ENCODE data around the gene XG.
A peak's percentile ranks its signal among the peaks of the same experiment; 100 is the strongest.
"Not testable (repeated sequence)": the region's sequence is repeated elsewhere in the genome, so short reads cannot be mapped to it uniquely, and the experiment has no call there.

XG gene

GRCh38 chrX:2796808-2797207 is 45.0 kb downstream of the XG start:
- H3K36me3 ChIP-seq (ENCODE audit: control insufficient read depth, insufficient read depth, low read length); H3K9ac ChIP-seq (ENCODE audit: low read length); H3K27me3 ChIP-seq (ENCODE audit: control insufficient read depth, insufficient read depth, low read length); H3K27ac ChIP-seq (ENCODE audit: low read depth, low read length); H3K4me3 ChIP-seq (ENCODE audit: low read depth, low read length); H3K9me3 ChIP-seq (ENCODE audit: control insufficient read depth, insufficient read depth, low read depth, low read length): not testable (repeated sequence)
- H3K4me1 ChIP-seq (ENCODE audit: control insufficient read depth, insufficient read depth, low read length) = peaks cover 43% of the 10 kb centered on the region

- no peaks in the 10 kb centered on the region for H3K36me3 ChIP-seq (ENCODE audit: control insufficient read depth, insufficient read depth, low read length)
- H3K9me3 ChIP-seq (ENCODE audit: control insufficient read depth, insufficient read depth, low read depth, low read length) = no peaks in the 10 kb centered on the region
- peaks cover 39% of the 10 kb centered on the region for H3K4me1 ChIP-seq (ENCODE audit: control insufficient read depth, insufficient read depth, low read length)
- peak overlapping the region; percentile 81 for H3K27ac ChIP-seq (ENCODE audit: low read depth, low read length)
- no peaks in the 10 kb centered on the region for H3K27me3 ChIP-seq (ENCODE audit: control insufficient read depth, insufficient read depth, low read length)
- H3K9ac ChIP-seq (ENCODE audit: low read length) = peak overlapping the region; percentile 44
- no peak overlapping the region for H3K4me3 ChIP-seq (ENCODE audit: low read depth, low read length)
Measured at GRCh38 chrX:2799369-2799768, 47.5 kb downstream of the XG start.

GRCh38 chrX:2799980-2800379 is 48.1 kb downstream of the XG start:
- peak overlapping the region; percentile 81 for H3K27ac ChIP-seq (ENCODE audit: low read depth, low read length)
- H3K4me1 ChIP-seq (ENCODE audit: control insufficient read depth, insufficient read depth, low read length) = peaks cover 42% of the 10 kb centered on the region
- peak overlapping the region; percentile 34 for H3K4me3 ChIP-seq (ENCODE audit: low read depth, low read length)
- H3K9ac ChIP-seq (ENCODE audit: low read length) = peak overlapping the region; percentile 72
- H3K36me3 ChIP-seq (ENCODE audit: control insufficient read depth, insufficient read depth, low read length); H3K27me3 ChIP-seq (ENCODE audit: control insufficient read depth, insufficient read depth, low read length); H3K9me3 ChIP-seq (ENCODE audit: control insufficient read depth, insufficient read depth, low read depth, low read length): not testable (repeated sequence)

- H3K27ac ChIP-seq (ENCODE audit: low read depth, low read length) = peak overlapping the region; percentile 81
- no peaks in the 10 kb centered on the region for H3K36me3 ChIP-seq (ENCODE audit: control insufficient read depth, insufficient read depth, low read length)
- H3K9me3 ChIP-seq (ENCODE audit: control insufficient read depth, insufficient read depth, low read depth, low read length) = no peaks in the 10 kb centered on the region
- H3K27me3 ChIP-seq (ENCODE audit: control insufficient read depth, insufficient read depth, low read length) = no peaks in the 10 kb centered on the region
- H3K4me3 ChIP-seq (ENCODE audit: low read depth, low read length) = peak overlapping the region; percentile 34
- peak overlapping the region; percentile 53 for H3K9ac ChIP-seq (ENCODE audit: low read length)
- peaks cover 53% of the 10 kb centered on the region for H3K4me1 ChIP-seq (ENCODE audit: control insufficient read depth, insufficient read depth, low read length)
Measured at GRCh38 chrX:2801223-2801622, 49.4 kb downstream of the XG start.

GRCh38 chrX:2802376-2803090 is 50.7 kb downstream of the XG start:
- H3K4me3 ChIP-seq (ENCODE audit: low read depth, low read length); H3K9ac ChIP-seq (ENCODE audit: low read length): not testable (repeated sequence)
- peak overlapping the region; percentile 75; the same call in 1 of the 2 replicates for H3K27ac ChIP-seq (ENCODE audit: low read depth, low read length)

GRCh38 chrX:2803486-2803885 is 51.6 kb downstream of the XG start:
- peak overlapping the region; percentile 78 for H3K9ac ChIP-seq (ENCODE audit: low read length)
- not testable (repeated sequence) for H3K36me3 ChIP-seq (ENCODE audit: control insufficient read depth, insufficient read depth, low read length); H3K27me3 ChIP-seq (ENCODE audit: control insufficient read depth, insufficient read depth, low read length); H3K4me3 ChIP-seq (ENCODE audit: low read depth, low read length); H3K9me3 ChIP-seq (ENCODE audit: control insufficient read depth, insufficient read depth, low read depth, low read length)
- peaks cover 61% of the 10 kb centered on the region for H3K4me1 ChIP-seq (ENCODE audit: control insufficient read depth, insufficient read depth, low read length)
- peak overlapping the region; percentile 93; the same call in 1 of the 2 replicates for H3K27ac ChIP-seq (ENCODE audit: low read depth, low read length)

More at GRCh38 chrX:2802376-2803090, 50.7 kb downstream of the XG start:
- peaks cover 53% of the 10 kb centered on the region for H3K4me1 ChIP-seq (ENCODE audit: control insufficient read depth, insufficient read depth, low read length)
- not testable (repeated sequence) for H3K36me3 ChIP-seq (ENCODE audit: control insufficient read depth, insufficient read depth, low read length); H3K27me3 ChIP-seq (ENCODE audit: control insufficient read depth, insufficient read depth, low read length); H3K9me3 ChIP-seq (ENCODE audit: control insufficient read depth, insufficient read depth, low read depth, low read length)

GRCh38 chrX:2804106-2804843 is 52.4 kb downstream of the XG start:
- H3K9me3 ChIP-seq (ENCODE audit: control insufficient read depth, insufficient read depth, low read depth, low read length); H3K27me3 ChIP-seq (ENCODE audit: control insufficient read depth, insufficient read depth, low read length); H3K4me3 ChIP-seq (ENCODE audit: low read depth, low read length); H3K36me3 ChIP-seq (ENCODE audit: control insufficient read depth, insufficient read depth, low read length): not testable (repeated sequence)
- peaks cover 57% of the 10 kb centered on the region for H3K4me1 ChIP-seq (ENCODE audit: control insufficient read depth, insufficient read depth, low read length)
- peak overlapping the region; percentile 93 for H3K27ac ChIP-seq (ENCODE audit: low read depth, low read length)
- H3K9ac ChIP-seq (ENCODE audit: low read length) = peak overlapping the region; percentile 78

- 0 out of 2 replicates have a peak overlapping the region, but pooled peaks have one; percentile 11 for H3K4me3 ChIP-seq (ENCODE audit: low read depth, low read length)
- not testable (repeated sequence) for H3K27me3 ChIP-seq (ENCODE audit: control insufficient read depth, insufficient read depth, low read length); H3K36me3 ChIP-seq (ENCODE audit: control insufficient read depth, insufficient read depth, low read length); H3K9me3 ChIP-seq (ENCODE audit: control insufficient read depth, insufficient read depth, low read depth, low read length)
- peak overlapping the region; percentile 78 for H3K9ac ChIP-seq (ENCODE audit: low read length)
- peaks cover 52% of the 10 kb centered on the region for H3K4me1 ChIP-seq (ENCODE audit: control insufficient read depth, insufficient read depth, low read length)
- peak overlapping the region; percentile 93 for H3K27ac ChIP-seq (ENCODE audit: low read depth, low read length)
Measured at GRCh38 chrX:2804858-2805257, 53.0 kb downstream of the XG start.

- Histone ChIP-seq H3K36me3 (ENCODE audit: control insufficient read depth, insufficient read depth, low read length) (no peaks in the 10 kb centered on the region), H3K4me1 (ENCODE audit: control insufficient read depth, insufficient read depth, low read length) (peaks cover 16% of the 10 kb centered on the region; the same call in 1 of the 2 replicates), H3K4me3 (ENCODE audit: low read depth, low read length) (no peak overlapping the region), H3K9me3 (ENCODE audit: control insufficient read depth, insufficient read depth, low read depth, low read length) (peaks cover 8% of the 10 kb centered on the region; the same call in 1 of the 2 replicates), H3K27ac (ENCODE audit: low read depth, low read length) (no peak overlapping the region), H3K27me3 (ENCODE audit: control insufficient read depth, insufficient read depth, low read length) (no peaks in the 10 kb centered on the region), H3K9ac (ENCODE audit: low read length) (no peak overlapping the region)
Measured at GRCh38 chrX:2811271-2811670, 59.4 kb downstream of the XG start.

GRCh38 chrX:2812161-2812907 is 60.5 kb downstream of the XG start:
- Histone ChIP-seq H3K27ac (ENCODE audit: low read depth, low read length) (peak overlapping the region; percentile 78), H3K9ac (ENCODE audit: low read length) (peak overlapping the region; percentile 20), H3K4me1 (ENCODE audit: control insufficient read depth, insufficient read depth, low read length) (peaks cover 16% of the 10 kb centered on the region; the same call in 1 of the 2 replicates)
- H3K4me3 ChIP-seq (ENCODE audit: low read depth, low read length); H3K27me3 ChIP-seq (ENCODE audit: control insufficient read depth, insufficient read depth, low read length); H3K9me3 ChIP-seq (ENCODE audit: control insufficient read depth, insufficient read depth, low read depth, low read length); H3K36me3 ChIP-seq (ENCODE audit: control insufficient read depth, insufficient read depth, low read length): not testable (repeated sequence)

GRCh38 chrX:2817036-2817435 is 65.2 kb downstream of the XG start:
- H3K4me3 ChIP-seq (ENCODE audit: low read depth, low read length) = no peak overlapping the region
- no peak overlapping the region for H3K9ac ChIP-seq (ENCODE audit: low read length)
- H3K27ac ChIP-seq (ENCODE audit: low read depth, low read length) = no peak overlapping the region
- no peaks in the 10 kb centered on the region for H3K36me3 ChIP-seq (ENCODE audit: control insufficient read depth, insufficient read depth, low read length)
- peaks cover 5% of the 10 kb centered on the region; the same call in 1 of the 2 replicates for H3K4me1 ChIP-seq (ENCODE audit: control insufficient read depth, insufficient read depth, low read length)
- H3K9me3 ChIP-seq (ENCODE audit: control insufficient read depth, insufficient read depth, low read depth, low read length) = no peaks in the 10 kb centered on the region
- H3K27me3 ChIP-seq (ENCODE audit: control insufficient read depth, insufficient read depth, low read length) = no peaks in the 10 kb centered on the region

Data from HUES6 (cell line).